ENCODE data around the gene EXOC4. TPM values are rescaled to one million over a fixed set of nuclear protein-coding genes. Genes with fewer than 3 reads are reported as not detected.

EXOC4 gene
- polyA plus RNA-seq, 1 experiment, result 45.9 TPM

DNA sequence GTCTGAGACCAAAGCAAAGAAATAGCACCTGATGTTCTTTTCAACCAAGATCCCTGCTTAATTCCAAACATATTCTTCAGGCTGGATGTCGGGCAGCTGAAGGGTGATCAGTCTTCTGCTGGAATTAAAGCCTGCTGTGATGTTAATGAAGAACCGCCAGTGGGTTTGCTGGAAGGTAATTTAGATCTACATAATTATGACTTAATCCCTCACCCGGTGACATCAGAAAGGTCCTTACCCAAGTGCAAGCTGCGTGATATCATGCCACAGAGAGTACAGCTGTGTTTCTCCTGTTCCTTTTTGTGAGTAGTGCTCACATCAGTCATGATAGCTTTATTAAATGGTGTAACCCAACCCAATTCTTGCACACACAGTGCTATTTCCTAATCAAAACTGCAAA, 845.2 kb downstream of the EXOC4 start:
- TF ChIP-seq, protein P1, sequence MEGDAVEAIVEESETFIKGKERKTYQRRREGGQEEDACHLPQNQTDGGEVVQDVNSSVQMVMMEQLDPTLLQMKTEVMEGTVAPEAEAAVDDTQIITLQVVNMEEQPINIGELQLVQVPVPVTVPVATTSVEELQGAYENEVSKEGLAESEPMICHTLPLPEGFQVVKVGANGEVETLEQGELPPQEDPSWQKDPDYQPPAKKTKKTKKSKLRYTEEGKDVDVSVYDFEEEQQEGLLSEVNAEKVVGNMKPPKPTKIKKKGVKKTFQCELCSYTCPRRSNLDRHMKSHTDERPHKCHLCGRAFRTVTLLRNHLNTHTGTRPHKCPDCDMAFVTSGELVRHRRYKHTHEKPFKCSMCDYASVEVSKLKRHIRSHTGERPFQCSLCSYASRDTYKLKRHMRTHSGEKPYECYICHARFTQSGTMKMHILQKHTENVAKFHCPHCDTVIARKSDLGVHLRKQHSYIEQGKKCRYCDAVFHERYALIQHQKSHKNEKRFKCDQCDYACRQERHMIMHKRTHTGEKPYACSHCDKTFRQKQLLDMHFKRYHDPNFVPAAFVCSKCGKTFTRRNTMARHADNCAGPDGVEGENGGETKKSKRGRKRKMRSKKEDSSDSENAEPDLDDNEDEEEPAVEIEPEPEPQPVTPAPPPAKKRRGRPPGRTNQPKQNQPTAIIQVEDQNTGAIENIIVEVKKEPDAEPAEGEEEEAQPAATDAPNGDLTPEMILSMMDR (IDR thresholded peaks at IDR 0.05; ENCODE audit: insufficient read depth, low read depth, low read length), result no peak
- ChIA-PET POLR2A (no interaction called here), CTCF (no interaction called here)
- DNase-seq (ENCODE audit: low read depth), result no peak
- no peaks in the 10 kb centered on the region for H3K27me3 ChIP-seq (ENCODE audit: control insufficient read depth, insufficient read depth, low read length)
- no peaks in the 10 kb centered on the region for H3K36me3 ChIP-seq (ENCODE audit: control insufficient read depth, insufficient read depth, low read length)
- H3K4me3 ChIP-seq (ENCODE audit: low read depth, low read length), result no peak overlapping the region

GRCh38 chr7:134101716-134102115, 848.8 kb downstream of the EXOC4 start:
- Histone ChIP-seq H3K36me3 (ENCODE audit: control insufficient read depth, insufficient read depth, low read length) (no peaks in the 10 kb centered on the region), H3K27me3 (ENCODE audit: control insufficient read depth, insufficient read depth, low read length) (no peaks in the 10 kb centered on the region), H3K4me3 (ENCODE audit: low read depth, low read length) (no peak overlapping the region)
- ChIA-PET CTCF (no interaction called here), POLR2A (no interaction called here)
- TF ChIP-seq, protein P1 (IDR thresholded peaks at IDR 0.05; ENCODE audit: insufficient read depth, low read depth, low read length), result no peak
- DNase-seq (ENCODE audit: low read depth), result no peak

- H3K36me3 ChIP-seq (ENCODE audit: control insufficient read depth, insufficient read depth, low read length), result no peaks in the 10 kb centered on the region
- H3K4me3 ChIP-seq (ENCODE audit: low read depth, low read length), result no peak overlapping the region
- ChIA-PET CTCF (no interaction called here), POLR2A (no interaction called here)
- TF ChIP-seq, protein P1 (IDR thresholded peaks at IDR 0.05; ENCODE audit: insufficient read depth, low read depth, low read length), result no peak
- DNase-seq (ENCODE audit: low read depth), result no peak
- no peaks in the 10 kb centered on the region for H3K27me3 ChIP-seq (ENCODE audit: control insufficient read depth, insufficient read depth, low read length)
Observed at GRCh38 chr7:134104166-134104565, 851.3 kb downstream of the EXOC4 start.

- TF ChIP-seq, protein P1 (IDR thresholded peaks at IDR 0.05; ENCODE audit: insufficient read depth, low read depth, low read length), result no peak
- H3K36me3 ChIP-seq (ENCODE audit: control insufficient read depth, insufficient read depth, low read length), result no peaks in the 10 kb centered on the region
- no peak for DNase-seq (ENCODE audit: low read depth)
- ChIA-PET POLR2A (no interaction called here), CTCF (no interaction called here)
- H3K27me3 ChIP-seq (ENCODE audit: control insufficient read depth, insufficient read depth, low read length), result no peaks in the 10 kb centered on the region
- no peak overlapping the region for H3K4me3 ChIP-seq (ENCODE audit: low read depth, low read length)
Observed at GRCh38 chr7:134105841-134106240, 853.0 kb downstream of the EXOC4 start.

DNA sequence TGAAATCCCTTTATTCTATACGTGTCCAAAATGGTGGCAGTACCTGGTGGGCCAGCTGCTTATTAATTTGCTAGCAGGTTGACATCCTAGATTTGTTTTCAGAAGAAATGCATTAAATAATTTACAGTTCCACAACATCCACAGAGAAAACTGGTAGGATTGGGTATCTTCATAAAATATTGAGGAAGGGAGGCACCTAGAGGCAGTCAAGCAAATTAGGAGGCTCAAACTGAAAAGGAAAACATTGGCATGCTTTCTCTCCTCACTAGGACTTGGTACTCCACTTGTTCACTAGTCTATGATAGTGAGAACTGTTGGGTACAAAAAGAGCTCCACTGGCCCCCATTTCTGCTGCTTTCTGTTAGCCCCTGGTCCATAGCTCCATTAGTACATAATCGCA, 855.9 kb downstream of the EXOC4 start:
- POLR2A ChIA-PET, result no interaction called here

More for the DNA sequence above, 855.9 kb downstream of the EXOC4 start:
- no peak overlapping the region for H3K4me3 ChIP-seq (ENCODE audit: low read depth, low read length)
- CTCF ChIA-PET, result no interaction called here
- TF ChIP-seq, protein P1 (IDR thresholded peaks at IDR 0.05; ENCODE audit: insufficient read depth, low read depth, low read length), result no peak
- no peaks in the 10 kb centered on the region for H3K27me3 ChIP-seq (ENCODE audit: control insufficient read depth, insufficient read depth, low read length)
- DNase-seq (ENCODE audit: low read depth), result no peak
- no peaks in the 10 kb centered on the region for H3K36me3 ChIP-seq (ENCODE audit: control insufficient read depth, insufficient read depth, low read length)
